ENCODE measurements around the gene DLG2.
"Not testable (repeated sequence)": the region's sequence is repeated elsewhere in the genome, so short reads cannot be mapped to it uniquely, and the experiment has no call there.

The DLG2 gene

DNA sequence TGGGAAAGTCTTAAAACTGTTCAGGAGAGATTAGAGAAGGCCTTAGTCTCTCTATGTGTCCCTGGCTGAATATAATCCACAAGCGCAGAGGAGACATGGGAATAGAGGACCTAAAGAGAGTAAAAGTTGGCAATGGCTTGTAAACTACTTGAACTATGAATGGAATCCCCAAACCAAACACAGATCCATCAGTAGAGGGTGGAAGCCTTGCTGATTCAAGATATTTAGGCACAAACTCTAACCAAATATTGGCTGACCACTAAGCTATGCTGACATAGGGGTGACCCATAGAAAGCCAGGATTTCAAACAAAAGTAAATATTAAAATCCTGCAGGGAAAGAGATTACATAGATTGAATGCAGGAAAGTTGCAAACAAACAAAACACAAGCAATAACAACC, 439.2 kb downstream of the DLG2 start:
- DNase-seq = no peak

DNA sequence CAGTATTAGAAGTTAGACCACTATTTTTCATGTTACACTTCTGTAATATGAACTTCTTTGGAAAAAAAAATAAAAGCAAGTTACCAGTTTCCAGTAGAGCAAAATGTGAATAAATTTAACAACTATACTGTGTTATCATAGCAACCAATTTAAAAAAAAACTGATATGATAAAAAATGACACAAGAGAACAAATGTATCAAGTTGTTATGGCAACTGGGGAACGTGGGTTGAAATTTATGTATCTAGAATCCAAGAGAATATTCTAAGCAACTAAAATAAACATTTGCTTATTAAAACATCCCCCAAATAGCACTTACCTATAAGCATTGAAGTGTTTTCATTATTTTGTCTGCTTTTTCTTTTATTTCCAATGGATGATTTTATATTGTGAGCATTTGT, 442.4 kb downstream of the DLG2 start:
- DNase-seq = no peak

DNA sequence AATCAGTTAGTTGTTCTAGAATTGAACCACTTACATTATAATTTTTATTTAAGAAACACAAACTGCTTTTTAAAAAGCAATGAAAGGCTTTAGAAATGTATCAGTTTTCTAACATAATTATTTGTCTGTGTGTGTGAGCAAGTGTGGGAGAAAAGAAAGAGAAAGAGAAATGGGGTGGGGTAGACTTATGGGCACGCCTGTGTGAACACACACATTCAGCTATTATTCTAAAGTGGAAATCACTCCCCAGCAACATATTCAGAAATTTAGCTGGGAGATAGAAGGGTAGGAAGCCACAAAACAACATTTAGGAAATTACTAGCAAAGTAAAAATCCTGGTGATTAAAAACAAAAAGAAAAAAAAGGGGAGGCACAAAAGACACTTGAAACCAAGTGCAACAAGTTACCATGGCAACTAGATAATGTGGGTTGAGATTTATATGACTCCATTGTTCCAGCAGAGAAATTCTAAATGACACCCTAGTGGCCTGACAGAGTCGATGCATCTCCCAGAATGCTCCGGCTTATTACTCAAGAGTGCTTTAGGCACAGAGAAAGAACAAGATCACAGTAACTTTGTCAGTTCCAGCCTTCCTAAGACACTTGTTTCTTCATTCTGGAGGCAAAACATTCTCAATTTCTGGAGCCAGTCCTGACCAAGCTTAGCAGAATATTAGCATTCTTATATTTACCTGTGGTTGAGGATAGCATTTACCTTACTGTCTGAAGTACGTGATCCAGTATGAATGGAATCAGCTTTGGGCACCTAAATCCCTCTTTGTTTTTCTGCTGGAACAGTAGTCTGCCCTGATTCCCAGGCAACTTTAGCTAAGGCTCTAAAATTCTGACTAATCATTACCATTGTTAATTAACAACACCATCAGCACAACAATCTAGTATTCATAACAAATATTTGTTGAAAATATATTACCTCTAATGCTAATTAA, 444.4 kb downstream of the DLG2 start:
- DNase-seq = no peak

DNA sequence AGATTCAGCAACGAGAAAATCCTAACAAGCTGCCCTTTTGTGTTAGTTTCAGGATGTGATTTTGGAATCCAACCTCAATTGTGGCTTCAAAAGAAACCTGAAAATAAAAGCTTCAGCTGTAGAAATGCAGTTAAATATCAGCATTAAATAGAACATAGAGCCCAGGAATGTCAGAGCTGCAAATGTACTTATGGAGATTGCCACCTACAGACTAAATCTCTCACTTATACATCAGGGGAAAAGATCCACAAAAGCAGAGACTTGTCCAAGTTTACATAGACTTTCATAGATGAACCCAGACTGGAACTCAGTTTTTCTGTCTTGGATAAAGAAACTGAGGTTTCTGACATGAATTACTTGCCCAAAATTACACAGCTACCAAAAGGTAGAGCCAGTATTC, 446.6 kb downstream of the DLG2 start:
- DNase-seq = no peak

DNA sequence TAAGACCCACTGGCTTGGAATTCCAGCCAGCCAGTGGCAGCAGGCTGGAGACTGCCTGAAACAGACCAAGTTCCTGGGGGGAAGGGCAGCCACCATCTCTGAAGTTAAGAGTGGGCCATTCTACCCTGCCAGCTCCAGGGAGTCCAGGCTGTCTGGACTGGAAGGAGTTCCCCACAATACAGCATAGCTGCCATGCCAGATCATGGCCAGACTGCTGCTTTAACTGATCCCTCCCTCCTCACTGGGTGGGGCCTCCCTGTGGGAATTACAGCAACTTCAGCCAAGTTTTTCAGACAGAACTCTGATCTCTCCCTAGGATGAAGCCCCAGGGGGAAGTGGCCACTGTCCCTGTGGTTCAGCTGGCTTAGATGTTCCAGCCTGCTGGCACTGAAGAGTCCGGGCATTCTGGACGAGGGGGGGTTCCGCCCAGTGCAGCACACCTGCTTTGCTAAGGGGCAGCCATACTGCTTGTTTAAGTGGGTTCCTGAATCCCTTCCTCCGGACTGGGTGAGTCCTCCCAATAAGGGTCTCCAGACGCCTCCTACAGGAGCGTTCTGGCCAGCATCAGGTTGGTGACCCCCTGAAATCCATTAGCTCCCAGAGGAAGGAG, 455.4 kb downstream of the DLG2 start:
- DNase-seq = no peak

DNA sequence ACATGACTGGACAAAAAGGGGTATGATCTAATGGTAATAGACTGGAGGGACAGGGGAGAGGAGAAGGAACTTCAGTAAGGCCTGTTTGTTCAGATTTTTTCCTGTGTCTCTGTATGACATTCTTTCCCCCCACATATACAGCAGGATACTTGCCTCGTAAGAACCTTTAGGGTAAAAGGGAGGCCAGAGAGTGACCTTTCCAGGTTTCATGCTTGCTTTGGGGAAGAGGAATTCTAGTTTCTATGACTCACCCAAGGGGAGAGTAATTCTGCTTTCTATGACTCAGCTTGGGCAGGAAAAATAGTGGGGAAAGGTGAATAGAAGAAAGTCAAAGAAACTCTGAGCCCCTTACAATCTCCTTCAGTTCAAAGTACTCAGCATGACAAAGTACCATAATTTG, 457.0 kb downstream of the DLG2 start:
- no peak for DNase-seq

DNA sequence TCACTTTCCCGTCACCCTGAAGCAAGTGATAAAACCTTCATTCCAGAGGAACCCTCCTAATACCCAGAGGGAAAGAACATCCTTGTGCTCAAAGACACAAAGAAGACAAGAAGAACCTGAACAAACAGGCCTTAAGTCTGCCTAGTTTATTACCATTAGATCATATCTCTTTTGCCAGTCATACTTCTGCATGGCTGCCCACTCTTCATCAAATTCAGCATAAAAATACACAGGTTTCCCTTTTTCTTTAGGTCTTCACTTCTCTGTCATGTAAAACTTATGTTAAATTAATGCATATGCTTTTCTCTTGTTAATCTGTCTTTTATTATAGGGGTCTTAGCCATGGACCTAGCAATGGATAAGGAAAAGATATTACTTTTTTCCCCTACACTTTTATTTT, 459.7 kb downstream of the DLG2 start:
- DNase-seq = no peak

DNA sequence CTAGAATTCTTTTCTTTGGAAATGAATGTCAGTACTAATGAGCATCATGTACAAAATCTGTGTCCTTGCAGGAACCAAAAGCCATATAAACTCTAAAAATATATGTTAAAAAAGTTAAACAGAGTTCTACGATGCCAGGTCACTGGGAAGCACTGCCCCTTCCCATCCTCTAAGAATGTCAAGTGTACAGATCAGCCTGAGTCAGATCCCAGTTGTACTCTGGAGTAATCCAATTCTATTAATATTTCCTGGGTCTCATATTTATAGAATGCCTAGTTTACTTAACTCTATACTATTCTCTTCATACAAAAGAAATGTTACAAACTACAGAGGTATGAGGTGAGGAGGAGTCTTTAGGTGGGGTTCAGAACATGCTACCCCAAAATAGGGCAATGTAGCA, 460.1 kb downstream of the DLG2 start:
- no peak for DNase-seq

DNA sequence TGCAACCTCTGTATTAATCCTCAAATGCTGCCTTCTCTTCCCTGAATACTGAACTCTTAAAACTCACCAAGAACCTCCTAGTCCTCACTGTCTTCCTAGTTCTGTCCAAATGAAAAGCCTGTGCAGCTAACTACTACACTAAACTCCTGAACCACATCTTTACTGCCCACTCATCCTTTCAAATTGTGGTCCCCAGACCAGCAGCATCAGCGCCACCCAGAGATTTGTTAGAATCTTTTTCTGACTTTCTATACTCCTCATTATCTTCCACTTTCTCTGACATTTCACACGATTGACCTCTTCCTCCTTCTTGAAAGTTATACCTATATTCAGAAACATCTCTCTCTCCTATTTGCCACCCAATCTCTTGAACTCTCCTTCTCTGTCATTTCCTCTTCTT, 461.3 kb downstream of the DLG2 start:
- DNase-seq = no peak

DNA sequence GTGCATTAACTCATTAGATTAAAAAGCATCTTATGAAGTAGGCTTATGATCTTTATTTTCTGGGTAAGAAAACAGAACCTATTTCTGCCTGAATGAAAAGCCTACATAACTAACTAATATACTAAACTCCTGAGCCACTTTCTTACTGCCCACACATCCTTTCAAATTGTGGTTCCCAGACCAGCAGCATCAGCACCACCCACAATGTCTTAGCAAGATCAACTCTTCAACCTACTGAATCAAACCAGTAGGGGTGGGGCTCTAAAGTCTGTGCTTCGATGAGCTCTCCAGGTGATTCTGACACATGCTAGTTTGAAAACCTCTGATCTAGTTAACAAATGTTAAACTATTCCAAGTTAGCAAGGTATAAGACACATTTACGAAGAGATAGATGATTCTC, 462.4 kb downstream of the DLG2 start:
- DNase-seq = no peak

DNA sequence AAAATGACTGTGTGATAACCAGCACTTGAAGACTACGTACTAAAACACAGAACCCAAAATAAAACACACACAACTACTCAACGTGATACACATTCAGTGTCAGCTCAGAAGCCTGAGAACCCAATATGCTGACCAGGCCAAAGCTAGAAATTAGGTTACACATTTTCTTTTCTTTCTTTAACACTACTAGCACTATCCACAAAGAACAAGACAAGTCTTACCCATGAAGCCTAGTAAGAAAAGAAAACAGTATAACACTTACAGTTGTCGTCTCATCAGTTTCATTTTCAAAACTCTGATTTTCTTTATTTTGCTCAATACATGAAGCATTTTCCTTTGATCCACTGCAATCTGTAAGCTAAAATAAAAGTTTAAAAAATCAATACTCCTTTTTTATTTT, 472.9 kb downstream of the DLG2 start:
- DNase-seq = no peak

DNA sequence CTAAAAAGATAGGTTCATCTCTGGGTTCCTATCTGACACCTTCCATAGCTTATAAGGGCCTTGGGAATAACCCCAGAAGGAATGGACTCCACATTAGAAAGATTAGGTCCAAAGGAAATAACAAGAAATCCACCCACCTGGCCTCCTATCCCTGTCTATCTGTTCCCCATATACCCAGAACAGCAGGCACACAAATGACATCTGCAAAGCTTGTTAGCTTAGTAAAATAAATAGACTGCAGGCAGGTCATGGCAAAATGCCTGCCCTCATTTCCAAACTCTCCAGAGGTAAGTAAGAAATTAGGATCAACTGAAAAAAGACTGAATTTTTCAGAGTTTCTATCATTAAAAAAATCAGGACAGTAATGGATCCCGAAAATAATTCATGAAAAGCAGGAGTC, 489.5 kb downstream of the DLG2 start:
- peak; percentile 60 for DNase-seq

DNA sequence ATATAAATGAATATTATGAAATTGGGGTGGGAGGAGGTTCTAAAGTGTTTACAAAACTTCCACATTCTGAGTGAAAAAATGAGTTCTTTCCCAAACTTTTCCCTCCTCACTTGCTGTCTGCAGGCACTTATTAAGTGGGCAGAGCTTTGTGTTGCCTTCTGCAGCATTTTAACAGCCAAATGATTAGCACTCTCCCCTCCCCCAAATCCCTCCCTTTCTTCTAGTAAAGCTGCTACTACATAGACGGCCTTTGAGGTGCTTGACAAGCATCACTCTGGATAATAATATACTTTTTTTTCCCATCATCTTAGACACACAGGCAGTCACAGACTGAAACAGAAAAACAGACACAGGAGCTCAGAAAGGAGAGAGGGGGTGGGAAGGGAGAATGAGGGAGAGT, 493.5 kb downstream of the DLG2 start:
- DNase-seq = no peak

DNA sequence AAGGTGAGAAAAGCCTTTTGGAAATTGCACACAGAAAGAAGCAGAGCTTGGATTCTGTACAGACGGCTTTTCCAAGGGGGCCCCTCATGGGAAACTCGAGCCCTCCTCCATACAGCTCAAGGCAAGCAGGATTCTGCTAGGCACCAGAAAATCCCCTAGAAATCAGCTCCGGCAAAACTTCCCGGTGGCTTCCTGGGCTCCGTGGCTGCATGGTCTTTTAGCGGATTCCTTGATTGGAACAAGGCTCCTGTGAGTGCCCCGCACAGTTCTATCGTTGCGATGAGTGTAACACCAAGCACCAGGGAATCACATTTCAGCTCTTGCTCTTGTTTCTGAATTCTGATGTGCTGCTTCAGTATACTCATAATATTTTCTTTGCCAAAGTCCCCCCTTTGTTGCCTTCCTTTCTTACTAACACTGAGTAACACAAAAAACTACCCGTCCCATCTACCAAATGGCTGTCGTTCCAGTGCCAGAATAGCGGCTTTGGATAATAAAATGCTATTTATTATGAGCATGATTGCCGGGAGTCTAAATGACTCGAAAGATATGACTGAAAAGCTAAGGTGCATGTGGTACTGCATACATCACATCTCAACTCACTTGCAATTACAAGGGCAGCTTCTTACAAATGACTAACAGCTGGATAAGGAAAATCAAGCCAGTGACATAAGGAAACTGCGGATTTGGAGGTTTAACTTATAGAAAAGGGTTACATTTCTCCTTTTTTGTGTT, 494.1 kb downstream of the DLG2 start:
- DNase-seq = no peak

DNA sequence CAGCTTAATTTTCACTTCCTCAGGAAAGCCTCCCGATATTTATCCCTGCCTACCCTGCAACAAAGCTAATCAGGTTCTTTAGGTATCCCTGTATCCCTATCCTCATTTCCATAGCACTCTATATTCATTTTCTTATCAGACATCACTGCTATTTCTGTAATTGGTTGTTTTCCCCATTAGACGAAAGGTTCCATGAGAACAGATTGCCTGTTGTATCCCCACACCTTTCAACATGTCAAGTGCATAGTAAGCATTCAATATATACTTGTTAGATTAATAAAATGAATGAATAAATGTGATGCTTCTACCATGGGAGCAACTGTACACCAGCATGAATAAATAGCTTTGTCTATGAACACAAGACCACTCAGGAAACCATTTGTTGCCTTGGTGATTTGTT, 499.8 kb downstream of the DLG2 start:
- no peak for DNase-seq

DNA sequence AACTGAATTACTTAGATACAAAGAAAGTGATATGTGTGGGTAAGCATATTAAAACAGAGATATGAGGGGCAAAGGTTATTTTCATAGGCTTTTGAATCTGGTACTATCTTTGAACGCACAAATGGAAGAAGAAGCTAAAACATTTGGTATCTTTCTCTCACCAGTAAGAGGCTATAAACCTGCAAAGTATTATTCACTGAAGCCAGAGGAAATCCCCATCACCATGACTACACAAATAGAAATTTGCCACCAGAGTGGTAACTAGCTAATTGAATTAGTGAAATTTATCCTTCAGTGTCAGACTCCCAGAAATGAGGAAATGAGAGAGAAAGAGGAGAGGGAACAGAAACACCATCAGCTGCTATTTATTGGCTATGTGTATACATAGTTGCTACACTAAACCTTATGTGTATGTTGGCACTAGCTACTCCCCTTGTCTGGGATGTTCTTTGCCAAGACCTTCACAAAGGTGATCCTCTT, 503.4 kb downstream of the DLG2 start:
- no peak for DNase-seq

DNA sequence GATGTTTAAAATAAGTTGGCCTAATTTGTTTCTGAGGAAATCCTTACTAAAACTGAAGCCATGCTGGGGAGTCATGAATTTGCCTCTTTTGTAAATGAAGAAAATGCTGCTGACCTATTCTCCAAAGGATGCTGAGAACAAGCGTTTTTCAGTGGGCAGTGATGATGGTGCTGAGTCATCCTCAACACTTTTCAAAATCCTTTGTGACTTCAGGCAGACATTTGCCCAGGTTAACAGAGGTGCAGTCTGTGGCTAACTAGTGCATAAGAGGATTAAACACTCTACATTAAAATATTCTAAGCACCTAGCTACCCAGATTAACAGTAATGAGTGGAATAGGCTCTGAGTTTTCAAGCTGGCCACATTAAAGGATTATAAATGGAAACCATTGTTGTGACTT, 509.0 kb downstream of the DLG2 start:
- no peak for DNase-seq

DNA sequence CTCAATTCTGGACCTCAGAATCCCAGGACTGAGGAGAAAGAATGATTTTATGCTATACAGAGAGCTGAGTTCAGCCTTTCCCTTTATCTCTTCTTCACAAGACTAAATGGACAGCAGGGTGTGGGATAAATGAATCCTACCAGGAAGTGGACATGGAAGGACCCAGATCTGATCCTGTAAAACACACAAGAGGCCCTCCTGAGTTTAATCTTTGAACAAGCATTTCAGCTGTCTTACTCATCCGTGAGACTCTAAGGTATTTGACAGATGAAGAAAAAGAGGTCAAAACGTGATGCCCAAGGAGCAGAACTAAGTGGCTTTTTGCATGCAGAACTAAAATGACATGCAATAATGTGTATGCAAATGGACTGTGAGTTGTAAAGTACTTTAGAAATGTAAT, 511.3 kb downstream of the DLG2 start:
- DNase-seq = no peak

DNA sequence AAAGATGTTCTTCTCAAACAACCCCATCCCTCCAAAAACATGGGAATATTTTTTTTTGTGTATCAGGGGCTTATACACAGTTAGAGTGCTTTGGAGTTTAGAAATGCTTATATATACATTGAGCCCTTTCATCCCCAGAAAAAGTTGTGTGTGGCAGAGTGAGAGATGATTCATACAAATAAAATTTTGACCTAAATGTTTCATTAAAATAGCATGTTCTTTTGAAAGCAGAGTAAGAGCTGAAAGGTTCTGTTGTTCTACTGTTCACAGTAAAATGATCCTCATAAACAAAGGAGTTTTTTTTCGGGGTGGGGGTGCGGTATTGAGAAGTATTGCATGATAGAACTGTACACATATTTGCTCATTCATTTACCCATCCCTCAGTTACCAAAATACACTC, 512.4 kb downstream of the DLG2 start:
- no peak for DNase-seq

DNA sequence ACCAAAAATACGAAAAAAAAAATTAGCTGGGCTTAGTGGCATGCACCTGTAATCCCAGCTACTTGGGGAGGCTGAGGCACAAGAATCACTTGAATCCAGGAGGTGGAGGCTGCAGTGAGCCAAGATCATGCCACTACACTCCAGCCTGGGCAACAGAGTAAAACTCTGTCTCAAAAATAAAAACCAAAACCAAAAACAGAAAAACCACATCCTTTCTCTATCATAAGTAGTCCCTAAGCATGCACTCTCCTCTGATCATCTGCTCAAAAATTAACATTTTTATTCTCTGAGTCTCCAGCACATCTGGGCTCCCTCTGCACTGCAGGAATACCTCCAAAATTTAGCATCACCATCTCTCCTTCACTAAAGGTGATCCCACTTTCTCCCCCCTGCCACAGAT, 516.9 kb downstream of the DLG2 start:
- not testable (repeated sequence) for DNase-seq

DNA sequence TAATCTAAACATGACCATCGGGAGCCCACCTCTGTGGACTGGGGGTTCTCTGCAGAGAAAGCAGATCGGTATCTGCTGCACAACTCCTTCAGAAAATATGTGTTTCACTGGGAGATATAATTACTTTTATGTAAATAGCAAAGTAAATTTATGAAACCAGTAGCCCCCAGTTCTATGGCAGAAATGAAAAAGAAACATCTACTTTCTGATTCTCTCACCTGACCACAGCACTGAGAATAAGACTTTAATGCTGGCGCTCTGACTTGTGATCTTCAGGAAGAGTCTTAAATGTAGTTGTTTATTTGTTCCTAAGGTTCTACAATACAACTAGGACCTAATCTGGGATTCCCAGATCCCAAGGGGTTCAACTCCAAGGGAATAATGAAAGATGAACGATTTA, 518.0 kb downstream of the DLG2 start:
- DNase-seq = no peak

DNA sequence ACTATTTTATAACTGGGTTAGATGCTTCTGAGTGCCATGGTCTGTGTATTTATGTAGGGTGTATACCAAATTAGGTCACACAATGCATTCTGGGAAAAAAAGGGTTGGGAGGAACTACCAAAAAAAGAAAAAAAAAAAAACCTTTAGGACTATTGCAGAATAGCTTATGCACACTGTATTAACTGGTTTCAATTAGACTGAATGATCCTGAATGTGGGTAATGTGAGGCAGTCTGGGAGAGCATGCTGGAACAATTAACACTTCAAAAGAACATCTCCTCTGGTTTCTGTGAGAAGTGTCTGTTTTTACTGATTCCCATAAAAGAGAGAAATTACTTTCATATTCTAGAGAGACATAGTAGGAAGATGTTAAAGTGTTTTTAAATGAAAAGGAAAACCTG, 521.3 kb downstream of the DLG2 start:
- no peak for DNase-seq

DNA sequence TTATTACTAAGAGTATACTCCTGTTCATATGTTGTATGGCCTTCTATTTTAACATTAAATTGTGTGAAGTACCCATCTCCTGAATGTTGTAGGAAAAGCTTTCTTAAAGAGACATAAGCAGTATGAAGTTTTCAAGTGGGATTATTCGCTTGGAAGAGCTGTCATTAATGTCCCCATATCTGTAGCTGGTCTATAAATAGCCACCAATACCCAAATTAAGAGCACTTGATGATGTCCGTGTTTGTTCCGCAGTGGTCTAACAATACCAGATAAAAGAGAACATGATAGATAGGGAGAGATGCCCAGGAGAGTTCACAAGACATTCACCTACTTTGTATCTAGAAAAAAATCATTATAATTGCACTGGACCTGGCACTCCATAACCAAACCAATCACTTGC, 527.6 kb downstream of the DLG2 start:
- no peak for DNase-seq

DNA sequence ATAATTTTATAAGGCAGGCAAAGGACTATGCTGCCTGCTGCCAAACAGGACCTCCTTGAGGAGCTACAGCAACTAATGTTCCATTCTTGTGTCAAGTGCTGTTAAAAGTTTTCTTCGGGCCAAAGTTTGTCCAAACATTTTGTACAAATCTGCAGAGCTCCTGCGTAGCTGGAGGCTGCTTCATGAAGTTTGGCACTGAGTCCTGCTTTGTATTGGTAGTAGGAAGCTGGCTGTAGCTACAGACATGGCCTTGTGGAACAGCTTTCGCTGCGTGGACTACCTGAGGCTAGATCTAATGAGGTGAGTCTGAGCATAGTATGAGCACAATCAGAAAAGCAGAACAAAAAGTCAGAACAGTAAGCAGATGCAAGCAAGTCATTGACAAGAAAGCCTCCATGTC, 528.1 kb downstream of the DLG2 start:
- no peak for DNase-seq

All from SHP77 treated with DMSO at 0.1 percent for 48 hours (cell line).